ENCODE data around the gene TSPAN3. TPM values are rescaled to one million over a fixed set of nuclear protein-coding genes. Genes with fewer than 3 reads are reported as not detected.

The TSPAN3 gene
- total RNA-seq, 1 donor from 2014 or later: 352 TPM

DNA sequence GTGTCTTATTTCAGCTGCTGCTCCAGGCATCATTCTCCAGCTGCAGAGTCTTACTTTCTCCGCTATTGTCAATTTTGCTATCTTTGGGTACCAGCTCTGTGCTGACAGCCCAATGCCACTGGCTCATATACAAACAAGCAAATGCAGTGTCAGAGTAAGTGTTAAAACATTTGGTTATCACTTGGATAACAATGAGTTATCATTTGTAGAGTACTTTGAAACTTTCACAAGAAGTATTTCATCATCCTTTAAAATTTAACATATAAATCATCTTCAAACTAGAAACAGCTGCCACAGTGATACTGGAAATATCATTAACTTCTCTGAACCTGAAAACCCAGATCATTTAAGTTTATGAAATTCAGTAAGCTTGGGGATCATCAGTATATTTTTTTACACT, 13.8 kb downstream of the TSPAN3 start:
- no peak for DNase-seq (ENCODE audit: low spot score, unreplicated experiment)
- H3K27me3 Mint-ChIP-seq: no peaks in the 10 kb centered on the region
- H3K36me3 Mint-ChIP-seq (ENCODE audit: insufficient read depth): peaks cover 14% of the 10 kb centered on the region
- H3K4me3 Mint-ChIP-seq (ENCODE audit: low read depth): no peak overlapping the region
- H3K9me3 Mint-ChIP-seq (ENCODE audit: low read depth): no peaks in the 10 kb centered on the region
- TF ChIP-seq, protein P1, sequence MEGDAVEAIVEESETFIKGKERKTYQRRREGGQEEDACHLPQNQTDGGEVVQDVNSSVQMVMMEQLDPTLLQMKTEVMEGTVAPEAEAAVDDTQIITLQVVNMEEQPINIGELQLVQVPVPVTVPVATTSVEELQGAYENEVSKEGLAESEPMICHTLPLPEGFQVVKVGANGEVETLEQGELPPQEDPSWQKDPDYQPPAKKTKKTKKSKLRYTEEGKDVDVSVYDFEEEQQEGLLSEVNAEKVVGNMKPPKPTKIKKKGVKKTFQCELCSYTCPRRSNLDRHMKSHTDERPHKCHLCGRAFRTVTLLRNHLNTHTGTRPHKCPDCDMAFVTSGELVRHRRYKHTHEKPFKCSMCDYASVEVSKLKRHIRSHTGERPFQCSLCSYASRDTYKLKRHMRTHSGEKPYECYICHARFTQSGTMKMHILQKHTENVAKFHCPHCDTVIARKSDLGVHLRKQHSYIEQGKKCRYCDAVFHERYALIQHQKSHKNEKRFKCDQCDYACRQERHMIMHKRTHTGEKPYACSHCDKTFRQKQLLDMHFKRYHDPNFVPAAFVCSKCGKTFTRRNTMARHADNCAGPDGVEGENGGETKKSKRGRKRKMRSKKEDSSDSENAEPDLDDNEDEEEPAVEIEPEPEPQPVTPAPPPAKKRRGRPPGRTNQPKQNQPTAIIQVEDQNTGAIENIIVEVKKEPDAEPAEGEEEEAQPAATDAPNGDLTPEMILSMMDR (IDR thresholded peaks at IDR 0.05; ENCODE audit: unreplicated experiment): no peak
- H3K4me1 Mint-ChIP-seq (ENCODE audit: low read depth): peaks cover 49% of the 10 kb centered on the region
- H3K27ac Mint-ChIP-seq: no peak overlapping the region

DNA sequence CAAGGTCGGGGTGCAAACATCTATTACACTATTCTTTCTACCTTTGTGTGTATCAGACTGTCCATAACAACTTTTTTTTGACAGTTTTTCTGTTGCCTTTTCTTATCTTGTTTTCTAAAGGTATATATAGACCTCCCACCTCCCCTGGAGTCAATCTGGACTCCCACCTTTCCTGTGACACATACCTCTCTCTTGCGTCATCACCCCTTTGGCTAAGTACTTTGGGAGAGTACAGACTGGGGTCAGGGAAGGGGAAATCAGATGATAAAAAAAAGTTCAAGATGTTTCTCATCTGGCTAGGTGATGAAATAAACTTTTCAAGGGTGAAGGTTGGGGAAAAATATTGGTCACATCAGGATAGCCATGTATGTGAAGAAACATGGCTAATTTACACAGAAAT, 17.2 kb downstream of the TSPAN3 start:
- no peaks in the 10 kb centered on the region for H3K9me3 Mint-ChIP-seq (ENCODE audit: low read depth)
- no peak overlapping the region for H3K27ac Mint-ChIP-seq
- TF ChIP-seq, protein P1 (IDR thresholded peaks at IDR 0.05; ENCODE audit: unreplicated experiment): no peak

DNA sequence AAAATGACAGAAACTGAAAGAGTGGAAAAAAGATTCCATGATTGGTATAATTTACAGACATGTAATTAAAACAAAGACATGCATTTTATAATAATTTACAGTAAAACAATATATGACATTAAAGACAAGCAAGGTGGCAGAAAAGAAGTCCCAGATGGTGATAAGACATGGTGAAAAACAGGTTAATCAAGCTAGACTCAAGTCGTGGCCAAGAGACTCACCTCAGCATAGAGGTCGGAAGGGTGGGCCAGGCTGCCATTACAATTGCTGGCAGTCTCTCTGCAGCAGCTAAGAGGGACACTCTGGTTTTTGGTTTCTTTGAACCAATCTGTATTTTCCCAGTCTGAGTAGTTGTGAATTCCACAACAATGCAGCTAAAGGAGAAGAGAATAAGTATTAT, 18.4 kb downstream of the TSPAN3 start:
- Mint-ChIP-seq H3K4me3 (ENCODE audit: low read depth) (no peak overlapping the region), H3K9me3 (ENCODE audit: low read depth) (no peaks in the 10 kb centered on the region), H3K4me1 (ENCODE audit: low read depth) (peaks cover 20% of the 10 kb centered on the region), H3K36me3 (ENCODE audit: insufficient read depth) (peaks cover 25% of the 10 kb centered on the region), H3K27ac (no peak overlapping the region), H3K27me3 (no peaks in the 10 kb centered on the region)
- no peak for DNase-seq (ENCODE audit: low spot score, unreplicated experiment)
- TF ChIP-seq, protein P1 (IDR thresholded peaks at IDR 0.05; ENCODE audit: unreplicated experiment): no peak

More for the DNA sequence above, 17.2 kb downstream of the TSPAN3 start:
- no peaks in the 10 kb centered on the region for H3K27me3 Mint-ChIP-seq
- no peak overlapping the region for H3K4me3 Mint-ChIP-seq (ENCODE audit: low read depth)
- no peak for DNase-seq (ENCODE audit: low spot score, unreplicated experiment)
- H3K4me1 Mint-ChIP-seq (ENCODE audit: low read depth): peaks cover 30% of the 10 kb centered on the region
- peaks cover 25% of the 10 kb centered on the region for H3K36me3 Mint-ChIP-seq (ENCODE audit: insufficient read depth)

DNA sequence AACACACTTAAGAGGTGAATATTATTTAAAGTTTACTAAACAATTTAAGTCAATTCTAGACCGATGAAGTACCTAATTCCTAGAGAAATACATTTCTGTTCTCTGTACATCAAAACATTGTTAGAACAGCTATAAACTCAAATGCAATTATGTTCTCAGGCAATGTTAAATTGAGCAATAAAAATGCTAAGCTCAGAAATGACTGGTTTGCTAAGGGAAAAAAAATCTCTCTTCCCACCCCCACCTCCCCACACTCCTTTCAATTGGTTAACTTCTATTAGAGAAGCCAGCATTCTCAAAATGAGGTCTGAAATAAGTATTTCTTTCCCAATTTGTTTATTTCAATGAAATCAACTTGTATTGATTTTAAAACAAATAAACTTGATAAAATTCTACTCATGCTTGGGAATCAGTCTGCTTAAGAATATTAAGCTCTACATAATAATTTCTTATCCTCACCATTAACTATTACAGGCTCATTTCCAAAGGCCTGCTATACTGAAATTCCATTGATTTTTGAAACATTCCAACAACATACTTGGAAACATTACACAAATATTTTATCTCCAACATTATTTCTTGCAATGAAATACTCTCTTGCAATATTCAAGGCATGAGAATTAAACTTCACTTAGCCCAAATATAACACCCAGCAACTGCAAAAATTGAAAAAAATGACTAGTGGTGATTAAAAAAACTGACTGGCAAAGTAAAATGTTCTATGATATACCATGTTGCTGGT, 22.6 kb downstream of the TSPAN3 start:
- Mint-ChIP-seq H3K27me3 (no peaks in the 10 kb centered on the region), H3K4me1 (ENCODE audit: low read depth) (peaks cover 2% of the 10 kb centered on the region), H3K27ac (no peak overlapping the region), H3K4me3 (ENCODE audit: low read depth) (no peak overlapping the region), H3K9me3 (ENCODE audit: low read depth) (no peaks in the 10 kb centered on the region), H3K36me3 (ENCODE audit: insufficient read depth) (peaks cover 37% of the 10 kb centered on the region)
- DNase-seq (ENCODE audit: low spot score, unreplicated experiment): no peak
- TF ChIP-seq, protein P1 (IDR thresholded peaks at IDR 0.05; ENCODE audit: unreplicated experiment): no peak

DNA sequence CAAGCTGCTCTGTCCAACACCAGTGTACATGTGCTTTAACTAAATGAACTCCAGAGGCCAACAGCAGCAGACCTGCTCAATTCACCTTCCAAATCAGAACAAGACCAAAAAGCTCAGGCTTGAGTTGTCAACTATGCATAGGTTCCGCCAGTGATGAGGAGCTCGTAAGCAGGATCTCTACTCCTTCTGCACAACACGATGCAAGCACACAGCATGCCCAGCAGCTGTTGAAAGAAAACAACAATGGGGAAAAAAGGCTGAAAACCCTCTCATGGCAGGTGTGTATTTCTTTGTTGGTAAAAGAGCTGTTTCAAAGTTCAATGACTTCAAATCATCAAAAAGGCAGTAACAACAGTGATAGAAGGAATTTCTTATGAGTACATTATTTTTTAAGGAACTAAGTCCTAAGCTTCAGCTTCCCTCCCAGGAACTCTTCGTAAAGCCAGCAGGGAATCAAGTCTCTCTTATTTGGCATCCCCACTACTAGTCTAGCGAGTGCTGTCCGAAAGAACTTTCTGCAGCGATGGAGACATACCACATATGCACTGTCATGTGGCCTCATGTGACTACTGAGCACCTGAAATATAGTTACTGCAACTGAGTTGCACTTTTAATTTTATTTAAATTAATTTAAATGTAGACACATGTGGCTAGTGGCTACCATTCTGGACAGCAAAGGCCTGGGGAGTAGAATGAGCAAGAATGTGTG, 24.1 kb downstream of the TSPAN3 start:
- TF ChIP-seq, protein P1 (IDR thresholded peaks at IDR 0.05; ENCODE audit: unreplicated experiment): no peak
- peaks cover 37% of the 10 kb centered on the region for H3K36me3 Mint-ChIP-seq (ENCODE audit: insufficient read depth)
- no peak for DNase-seq (ENCODE audit: low spot score, unreplicated experiment)
- H3K27me3 Mint-ChIP-seq: no peaks in the 10 kb centered on the region
- no peaks in the 10 kb centered on the region for H3K4me1 Mint-ChIP-seq (ENCODE audit: low read depth)
- H3K4me3 Mint-ChIP-seq (ENCODE audit: low read depth): no peak overlapping the region
- H3K27ac Mint-ChIP-seq: no peak overlapping the region
- H3K9me3 Mint-ChIP-seq (ENCODE audit: low read depth): no peaks in the 10 kb centered on the region
